A673 (cell line): ENCODE measurements around the gene NUDT3.

Source experiments
- EZH2 ChIP-seq: fragments of 200-600 bp; sonication (generic); IDR thresholded peaks from 2 replicates; pipeline ENCODE4 v1.6.1; 2017; ENCODE audit warnings: borderline replicate concordance, low read depth, mild to moderate bottlenecking, mixed read lengths, antibody characterized with exemption, low read length; ENCODE audit not compliant: poor library complexity, severe bottlenecking
- TF ChIP-seq, protein P1 (sequence below): fragments of 300-800, 200-600 bp; sonication (generic); conservative IDR thresholded peaks from 2 replicates; pipeline ENCODE4 v1.5.1; 2017; ENCODE audit warnings: low read depth, mild to moderate bottlenecking, antibody characterized with exemption, low read length, moderate library complexity, mixed read lengths

DNA sequence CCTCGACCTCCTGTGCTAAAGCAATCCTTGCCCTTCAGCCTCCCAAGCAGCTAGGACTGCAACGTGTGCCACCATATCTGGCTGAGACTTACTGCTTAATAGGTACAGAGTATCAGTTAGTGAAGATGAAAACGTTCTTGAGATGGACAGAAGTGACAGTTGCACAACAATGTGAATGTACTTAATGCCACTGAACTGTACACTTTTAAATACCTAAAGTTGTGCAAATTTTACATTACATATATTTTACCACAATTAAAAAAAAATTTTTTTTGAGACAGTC is 25.9 kb downstream of the NUDT3 start:
- TF ChIP-seq, protein P1, sequence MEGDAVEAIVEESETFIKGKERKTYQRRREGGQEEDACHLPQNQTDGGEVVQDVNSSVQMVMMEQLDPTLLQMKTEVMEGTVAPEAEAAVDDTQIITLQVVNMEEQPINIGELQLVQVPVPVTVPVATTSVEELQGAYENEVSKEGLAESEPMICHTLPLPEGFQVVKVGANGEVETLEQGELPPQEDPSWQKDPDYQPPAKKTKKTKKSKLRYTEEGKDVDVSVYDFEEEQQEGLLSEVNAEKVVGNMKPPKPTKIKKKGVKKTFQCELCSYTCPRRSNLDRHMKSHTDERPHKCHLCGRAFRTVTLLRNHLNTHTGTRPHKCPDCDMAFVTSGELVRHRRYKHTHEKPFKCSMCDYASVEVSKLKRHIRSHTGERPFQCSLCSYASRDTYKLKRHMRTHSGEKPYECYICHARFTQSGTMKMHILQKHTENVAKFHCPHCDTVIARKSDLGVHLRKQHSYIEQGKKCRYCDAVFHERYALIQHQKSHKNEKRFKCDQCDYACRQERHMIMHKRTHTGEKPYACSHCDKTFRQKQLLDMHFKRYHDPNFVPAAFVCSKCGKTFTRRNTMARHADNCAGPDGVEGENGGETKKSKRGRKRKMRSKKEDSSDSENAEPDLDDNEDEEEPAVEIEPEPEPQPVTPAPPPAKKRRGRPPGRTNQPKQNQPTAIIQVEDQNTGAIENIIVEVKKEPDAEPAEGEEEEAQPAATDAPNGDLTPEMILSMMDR, result no peak
- no peak for TF ChIP-seq EZH2
